ENCODE results near the gene P3H3.
"Not testable (repeated sequence)": the region's sequence is repeated elsewhere in the genome, so short reads cannot be mapped to it uniquely, and the experiment has no call there.

The P3H3 gene

GRCh38 chr12:6883252-6883651 lies 55.0 kb downstream of the P3H3 start:
- H3K27ac ChIP-seq (ENCODE audit: low read length), result no peak overlapping the region
- H3K4me1 ChIP-seq (ENCODE audit: low read length), result peaks cover 24% of the 10 kb centered on the region
- no peaks in the 10 kb centered on the region for H3K9me3 ChIP-seq (ENCODE audit: insufficient read depth, low read length)
- no peak overlapping the region for H3K4me2 ChIP-seq (ENCODE audit: low read length)
- no peaks in the 10 kb centered on the region for H3K79me2 ChIP-seq (ENCODE audit: low read length)
- H2AFZ ChIP-seq (ENCODE audit: low read depth, low read length), result no peak overlapping the region
- H3K9ac ChIP-seq (ENCODE audit: low read length), result no peak overlapping the region
- no peak overlapping the region for H3K4me3 ChIP-seq (ENCODE audit: low read length)
- H4K20me1 ChIP-seq (ENCODE audit: insufficient read depth, low read length), result no peaks in the 10 kb centered on the region
- H3K27me3 ChIP-seq (ENCODE audit: low read depth, low read length), result no peaks in the 10 kb centered on the region
- no peak for TF ChIP-seq EZH2phosphoT487 (IDR thresholded peaks at IDR 0.05; ENCODE audit: low read depth)
- no peaks in the 10 kb centered on the region for H3K36me3 ChIP-seq (replicated peaks; ENCODE audit: low read depth, low read length)

- Histone ChIP-seq H3K27ac (ENCODE audit: low read length) (no peak overlapping the region), H3K9me3 (ENCODE audit: insufficient read depth, low read length) (no peaks in the 10 kb centered on the region), H2AFZ (ENCODE audit: low read depth, low read length) (no peak overlapping the region), H3K4me3 (ENCODE audit: low read length) (no peak overlapping the region), H3K4me2 (ENCODE audit: low read length) (no peak overlapping the region), H4K20me1 (ENCODE audit: insufficient read depth, low read length) (no peaks in the 10 kb centered on the region), H3K9ac (ENCODE audit: low read length) (no peak overlapping the region), H3K36me3 (replicated peaks; ENCODE audit: low read depth, low read length) (no peaks in the 10 kb centered on the region), H3K4me1 (ENCODE audit: low read length) (peaks cover 25% of the 10 kb centered on the region), H3K27me3 (ENCODE audit: low read depth, low read length) (no peaks in the 10 kb centered on the region), H3K79me2 (ENCODE audit: low read length) (no peaks in the 10 kb centered on the region)
- TF ChIP-seq CTCF (IDR thresholded peaks at IDR 0.05; ENCODE audit: low read depth, low read length) (no peak), EZH2phosphoT487 (IDR thresholded peaks at IDR 0.05; ENCODE audit: low read depth) (no peak)
These were observed 55.5 kb downstream of the P3H3 start for GRCh38 chr12:6883683-6884082.

GRCh38 chr12:6884539-6884938 lies 56.3 kb downstream of the P3H3 start:
- Histone ChIP-seq H3K36me3 (replicated peaks; ENCODE audit: low read depth, low read length) (no peaks in the 10 kb centered on the region), H3K27ac (ENCODE audit: low read length) (no peak overlapping the region), H3K79me2 (ENCODE audit: low read length) (no peaks in the 10 kb centered on the region), H3K9me3 (ENCODE audit: insufficient read depth, low read length) (no peaks in the 10 kb centered on the region), H3K9ac (ENCODE audit: low read length) (no peak overlapping the region), H3K4me2 (ENCODE audit: low read length) (no peak overlapping the region), H3K4me1 (ENCODE audit: low read length) (peaks cover 25% of the 10 kb centered on the region), H3K4me3 (ENCODE audit: low read length) (no peak overlapping the region), H4K20me1 (ENCODE audit: insufficient read depth, low read length) (no peaks in the 10 kb centered on the region), H2AFZ (ENCODE audit: low read depth, low read length) (no peak overlapping the region), H3K27me3 (ENCODE audit: low read depth, low read length) (no peaks in the 10 kb centered on the region)
- TF ChIP-seq EZH2phosphoT487 (IDR thresholded peaks at IDR 0.05; ENCODE audit: low read depth) (no peak), CTCF (IDR thresholded peaks at IDR 0.05; ENCODE audit: low read depth, low read length) (no peak)

GRCh38 chr12:6886206-6886999 lies 58.2 kb downstream of the P3H3 start:
- Histone ChIP-seq H3K4me1 (ENCODE audit: low read length) (peaks cover 32% of the 10 kb centered on the region), H3K4me2 (ENCODE audit: low read length) (peak overlapping the region; percentile 24; the same call in 1 of the 2 replicates), H3K27ac (ENCODE audit: low read length) (peak overlapping the region; percentile 21)
- not testable (repeated sequence) for H3K36me3 ChIP-seq (replicated peaks; ENCODE audit: low read depth, low read length); H3K9me3 ChIP-seq (ENCODE audit: insufficient read depth, low read length); H3K9ac ChIP-seq (ENCODE audit: low read length); H2AFZ ChIP-seq (ENCODE audit: low read depth, low read length); H4K20me1 ChIP-seq (ENCODE audit: insufficient read depth, low read length); H3K79me2 ChIP-seq (ENCODE audit: low read length); H3K27me3 ChIP-seq (ENCODE audit: low read depth, low read length); H3K4me3 ChIP-seq (ENCODE audit: low read length)

GRCh38 chr12:6887460-6887859 lies 59.3 kb downstream of the P3H3 start:
- TF ChIP-seq EZH2phosphoT487 (IDR thresholded peaks at IDR 0.05; ENCODE audit: low read depth) (no peak), CTCF (IDR thresholded peaks at IDR 0.05; ENCODE audit: low read depth, low read length) (no peak)
- Histone ChIP-seq H3K9me3 (ENCODE audit: insufficient read depth, low read length) (no peaks in the 10 kb centered on the region), H3K4me2 (ENCODE audit: low read length) (peak overlapping the region; percentile 16; the same call in 1 of the 2 replicates), H3K9ac (ENCODE audit: low read length) (no peak overlapping the region), H4K20me1 (ENCODE audit: insufficient read depth, low read length) (no peaks in the 10 kb centered on the region), H3K79me2 (ENCODE audit: low read length) (no peaks in the 10 kb centered on the region), H3K4me1 (ENCODE audit: low read length) (peaks cover 38% of the 10 kb centered on the region), H3K27ac (ENCODE audit: low read length) (peak overlapping the region; percentile 21), H3K4me3 (ENCODE audit: low read length) (no peak overlapping the region), H3K27me3 (ENCODE audit: low read depth, low read length) (no peaks in the 10 kb centered on the region), H2AFZ (ENCODE audit: low read depth, low read length) (no peak overlapping the region), H3K36me3 (replicated peaks; ENCODE audit: low read depth, low read length) (no peaks in the 10 kb centered on the region)

All from OCI-LY3 (cell line).